Loucy (cell line): ENCODE results near the gene PPP1R15B.

Experiments
- EZH2phosphoT487 ChIP-seq: fragments of 200-600 bp; IDR thresholded peaks from 2 replicates; pipeline ENCODE4 v1.6.1; 2018; ENCODE audit warnings: antibody characterized with exemption, mild to moderate bottlenecking, moderate library complexity, borderline replicate concordance
- TF ChIP-seq, protein P1 (sequence below): fragments of 200-600 bp; sonication (generic); conservative IDR thresholded peaks from 2 replicates; pipeline ENCODE4 v1.5.1; 2014; ENCODE audit warnings: mild to moderate bottlenecking, antibody characterized with exemption, low read length

DNA sequence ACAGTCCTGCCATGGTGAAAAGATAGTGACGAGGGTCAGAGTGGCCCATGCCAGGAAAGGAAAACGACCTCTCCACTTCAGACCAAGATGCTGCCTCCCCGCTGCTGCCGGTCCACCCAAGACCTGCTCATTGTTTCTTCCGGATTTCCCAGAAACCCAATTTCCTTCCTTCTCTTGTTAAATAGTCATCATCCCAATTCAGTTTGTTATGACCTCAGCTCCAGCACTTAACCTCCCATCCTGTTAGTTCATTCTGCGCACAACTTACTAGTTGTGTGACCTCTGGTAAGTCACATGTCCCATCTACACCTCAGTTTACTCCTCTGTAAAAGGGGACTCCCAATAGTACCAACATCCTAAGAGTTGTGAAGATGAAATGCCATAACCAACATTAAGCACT is 29.9 kb upstream of the PPP1R15B start:
- TF ChIP-seq, protein P1, sequence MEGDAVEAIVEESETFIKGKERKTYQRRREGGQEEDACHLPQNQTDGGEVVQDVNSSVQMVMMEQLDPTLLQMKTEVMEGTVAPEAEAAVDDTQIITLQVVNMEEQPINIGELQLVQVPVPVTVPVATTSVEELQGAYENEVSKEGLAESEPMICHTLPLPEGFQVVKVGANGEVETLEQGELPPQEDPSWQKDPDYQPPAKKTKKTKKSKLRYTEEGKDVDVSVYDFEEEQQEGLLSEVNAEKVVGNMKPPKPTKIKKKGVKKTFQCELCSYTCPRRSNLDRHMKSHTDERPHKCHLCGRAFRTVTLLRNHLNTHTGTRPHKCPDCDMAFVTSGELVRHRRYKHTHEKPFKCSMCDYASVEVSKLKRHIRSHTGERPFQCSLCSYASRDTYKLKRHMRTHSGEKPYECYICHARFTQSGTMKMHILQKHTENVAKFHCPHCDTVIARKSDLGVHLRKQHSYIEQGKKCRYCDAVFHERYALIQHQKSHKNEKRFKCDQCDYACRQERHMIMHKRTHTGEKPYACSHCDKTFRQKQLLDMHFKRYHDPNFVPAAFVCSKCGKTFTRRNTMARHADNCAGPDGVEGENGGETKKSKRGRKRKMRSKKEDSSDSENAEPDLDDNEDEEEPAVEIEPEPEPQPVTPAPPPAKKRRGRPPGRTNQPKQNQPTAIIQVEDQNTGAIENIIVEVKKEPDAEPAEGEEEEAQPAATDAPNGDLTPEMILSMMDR = no peak
- no peak for TF ChIP-seq EZH2phosphoT487
